ENCODE data around the gene MVP.

MVP gene

DNA sequence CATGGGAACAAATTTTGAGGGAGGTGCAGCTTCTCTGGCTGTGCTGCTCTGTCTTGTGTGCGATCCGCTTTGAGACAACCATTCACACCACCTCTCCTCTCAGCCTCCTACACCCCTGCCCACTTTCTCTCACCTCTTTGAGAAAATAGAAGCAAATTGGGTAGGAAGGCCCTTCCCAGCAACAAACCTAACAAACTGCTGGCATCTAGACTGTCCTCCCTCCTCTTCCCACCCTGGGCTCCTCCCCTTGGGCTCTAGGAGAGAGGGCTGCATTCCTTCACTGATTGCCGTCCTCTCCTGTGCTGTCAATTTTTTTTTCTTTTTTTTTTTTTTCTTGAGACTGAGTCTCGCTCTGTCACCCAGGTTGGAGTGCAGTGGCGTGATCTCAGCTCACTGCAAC is 29.2 kb downstream of the MVP start:
- DNase-seq (ENCODE audit: extremely low spot score), result no peak
- TF ChIP-seq SP1 (IDR thresholded peaks at IDR 0.05), result no peak
- no peak for TF ChIP-seq LEF1 (IDR thresholded peaks at IDR 0.05; ENCODE audit: borderline replicate concordance)
- no peak for TF ChIP-seq L3MBTL2 (conservative IDR thresholded peaks at IDR 0.05)
- no peak for TF ChIP-seq FOXK2 (IDR thresholded peaks at IDR 0.05)
- no peak for TF ChIP-seq ARNT (IDR thresholded peaks at IDR 0.05)
- TF ChIP-seq BHLHE40 (IDR thresholded peaks at IDR 0.05; ENCODE audit: borderline replicate concordance), result no peak
- TF ChIP-seq FOXM1 (IDR thresholded peaks at IDR 0.05; ENCODE audit: borderline replicate concordance), result no peak
- TF ChIP-seq TARDBP (IDR thresholded peaks at IDR 0.05), result no peak
- peak; percentile 71 for TF ChIP-seq ZNF384 (IDR thresholded peaks at IDR 0.05)
- ChIA-PET POLR2A (interaction anchor here (1.4 to 4.9 kb wide), 5 partner anchors 33 to 77 kb away, joined by 5 to 32 read pairs (median 9); partner anchors contain the start of genes KCTD13, KIF22, MAZ and PAGR1), CTCF (interaction anchor here (0.6 to 3.6 kb wide), 11 partner anchors 11 to 719 kb away, joined by 3 to 53 read pairs (median 6); partner anchors contain the start of genes MVP and PAGR1)

DNA sequence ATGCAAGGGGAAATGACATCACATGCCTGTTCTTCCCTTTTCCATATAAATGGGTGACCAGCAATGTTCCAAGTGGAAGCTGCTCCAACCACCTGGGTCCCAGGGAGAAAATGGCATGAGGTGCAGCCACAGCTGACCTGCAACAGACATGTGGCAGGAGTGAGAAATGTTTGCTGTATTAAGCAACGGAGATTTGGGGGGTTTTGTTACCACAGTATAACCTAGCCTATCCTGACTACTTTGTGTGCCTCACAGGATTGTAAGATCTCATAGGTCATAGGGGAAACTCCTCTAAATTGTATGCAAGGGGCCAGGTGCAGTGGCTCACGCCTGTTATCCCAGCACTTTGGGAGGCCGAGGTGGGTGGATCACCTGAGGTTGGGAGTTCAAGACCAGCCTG is 30.7 kb downstream of the MVP start:
- DNase-seq (ENCODE audit: extremely low spot score), result no peak
- POLR2A ChIA-PET, result interaction anchor here (1.2 kb wide), 2 partner anchors 44 to 168 kb away, joined by 3 to 5 read pairs; partner anchors contain the start of gene MAZ
- TF ChIP-seq HDGF (IDR thresholded peaks at IDR 0.05; ENCODE audit: borderline replicate concordance) (no peak), CTBP1 (IDR thresholded peaks at IDR 0.05; ENCODE audit: borderline replicate concordance) (no peak), NFRKB (IDR thresholded peaks at IDR 0.05) (no peak), FOXA1 (IDR thresholded peaks at IDR 0.05) (no peak), ZNF384 (IDR thresholded peaks at IDR 0.05) (no peak), FOXM1 (IDR thresholded peaks at IDR 0.05; ENCODE audit: borderline replicate concordance) (no peak), TARDBP (IDR thresholded peaks at IDR 0.05) (no peak), FOXK2 (IDR thresholded peaks at IDR 0.05) (no peak), ELF4 (IDR thresholded peaks at IDR 0.05) (no peak), ARNT (IDR thresholded peaks at IDR 0.05) (no peak), LEF1 (IDR thresholded peaks at IDR 0.05; ENCODE audit: borderline replicate concordance) (no peak), L3MBTL2 (conservative IDR thresholded peaks at IDR 0.05) (no peak)
- TF ChIP-seq, protein P1, sequence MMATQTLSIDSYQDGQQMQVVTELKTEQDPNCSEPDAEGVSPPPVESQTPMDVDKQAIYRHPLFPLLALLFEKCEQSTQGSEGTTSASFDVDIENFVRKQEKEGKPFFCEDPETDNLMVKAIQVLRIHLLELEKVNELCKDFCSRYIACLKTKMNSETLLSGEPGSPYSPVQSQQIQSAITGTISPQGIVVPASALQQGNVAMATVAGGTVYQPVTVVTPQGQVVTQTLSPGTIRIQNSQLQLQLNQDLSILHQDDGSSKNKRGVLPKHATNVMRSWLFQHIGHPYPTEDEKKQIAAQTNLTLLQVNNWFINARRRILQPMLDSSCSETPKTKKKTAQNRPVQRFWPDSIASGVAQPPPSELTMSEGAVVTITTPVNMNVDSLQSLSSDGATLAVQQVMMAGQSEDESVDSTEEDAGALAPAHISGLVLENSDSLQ (IDR thresholded peaks at IDR 0.05), result no peak
- CTCF ChIA-PET, result interaction anchor here (0.9 kb wide), 1 partner anchor 31 kb away, joined by 4 read pairs; the partner anchor contains the start of gene MVP

DNA sequence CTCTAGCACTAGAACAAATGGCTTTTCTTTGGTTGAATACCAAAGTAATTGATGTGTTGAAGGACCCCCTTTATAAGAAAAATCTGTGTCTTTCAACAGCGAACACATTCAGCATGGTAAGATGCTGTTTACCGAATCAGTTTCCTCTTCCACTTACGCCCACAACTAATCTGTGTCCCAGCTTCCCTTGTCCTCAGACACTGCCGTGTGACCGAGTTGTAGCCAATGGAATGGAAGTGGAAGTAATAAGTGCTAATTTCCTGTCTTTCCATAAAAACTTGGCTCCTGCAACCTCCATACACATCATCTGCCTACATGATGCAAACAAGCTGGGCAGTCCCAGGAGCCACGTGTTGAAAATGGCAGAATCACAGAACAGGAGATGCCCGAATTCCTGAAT is 32.4 kb downstream of the MVP start:
- DNase-seq (ENCODE audit: extremely low spot score), result no peak
- ChIA-PET POLR2A (interaction anchor here (0.5 to 1.1 kb wide), 3 partner anchors 34 to 46 kb away, joined by 3 read pairs; no protein-coding TSS in a partner anchor), CTCF (no interaction called here)
- TF ChIP-seq FOXA1 (IDR thresholded peaks at IDR 0.05), result no peak
- no peak for TF ChIP-seq SP1 (IDR thresholded peaks at IDR 0.05)
- no peak for TF ChIP-seq L3MBTL2 (conservative IDR thresholded peaks at IDR 0.05)
- no peak for TF ChIP-seq SUZ12 (IDR thresholded peaks at IDR 0.05)
- no peak for TF ChIP-seq BHLHE40 (IDR thresholded peaks at IDR 0.05; ENCODE audit: borderline replicate concordance)
- TF ChIP-seq FOXM1 (IDR thresholded peaks at IDR 0.05; ENCODE audit: borderline replicate concordance), result no peak
- no peak for TF ChIP-seq LEF1 (IDR thresholded peaks at IDR 0.05; ENCODE audit: borderline replicate concordance)
- no peak for TF ChIP-seq TARDBP (IDR thresholded peaks at IDR 0.05)
- no peak for TF ChIP-seq CTBP1 (IDR thresholded peaks at IDR 0.05; ENCODE audit: borderline replicate concordance)
- TF ChIP-seq HDGF (IDR thresholded peaks at IDR 0.05; ENCODE audit: borderline replicate concordance), result no peak
- no peak for TF ChIP-seq ARNT (IDR thresholded peaks at IDR 0.05)
- TF ChIP-seq ELF4 (IDR thresholded peaks at IDR 0.05), result no peak
- no peak for TF ChIP-seq NFRKB (IDR thresholded peaks at IDR 0.05)
- no peak for TF ChIP-seq FOXK2 (IDR thresholded peaks at IDR 0.05)
- TF ChIP-seq, protein P1 (IDR thresholded peaks at IDR 0.05), result no peak
- no peak for TF ChIP-seq ZNF384 (IDR thresholded peaks at IDR 0.05)

DNA sequence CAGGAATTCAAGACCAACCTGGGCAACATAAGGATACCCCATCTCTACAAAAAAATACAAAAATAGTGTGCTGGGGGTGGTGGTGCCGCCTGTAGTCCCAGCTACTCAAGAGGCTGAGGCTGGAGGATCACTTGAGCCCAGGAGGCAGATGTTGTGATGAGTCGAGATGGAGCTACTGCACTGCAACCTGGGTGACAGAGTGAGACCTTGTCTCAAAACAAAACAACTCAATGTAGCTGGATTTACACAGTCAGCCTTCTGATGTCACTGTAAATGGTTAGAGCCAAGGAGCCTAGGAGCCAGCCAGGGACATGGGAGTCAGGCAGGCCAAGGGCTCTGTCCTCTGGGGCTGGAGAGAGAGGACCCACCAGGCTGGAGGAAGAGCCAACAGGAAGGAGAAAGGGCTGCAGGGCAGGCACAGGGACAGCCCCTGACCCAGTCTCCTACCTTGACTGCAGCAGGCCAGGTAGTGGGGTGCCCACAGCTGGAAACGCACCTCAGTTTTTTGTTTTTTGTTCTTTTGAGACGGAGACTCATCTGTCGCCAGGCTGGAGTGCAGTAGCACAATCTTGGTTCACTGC is 34.3 kb downstream of the MVP start:
- TF ChIP-seq NFRKB (IDR thresholded peaks at IDR 0.05), result no peak
- no peak for TF ChIP-seq ARNT (IDR thresholded peaks at IDR 0.05)
- no peak for TF ChIP-seq ZNF384 (IDR thresholded peaks at IDR 0.05)
- TF ChIP-seq ELF4 (IDR thresholded peaks at IDR 0.05), result no peak
- no peak for TF ChIP-seq CTBP1 (IDR thresholded peaks at IDR 0.05; ENCODE audit: borderline replicate concordance)
- no peak for TF ChIP-seq L3MBTL2 (conservative IDR thresholded peaks at IDR 0.05)
- TF ChIP-seq FOXA1 (IDR thresholded peaks at IDR 0.05), result no peak
- CTCF ChIA-PET, result interaction anchor here (0.6 kb wide), 1 partner anchor 178 kb away, joined by 3 read pairs; no protein-coding TSS in a partner anchor
- no peak for DNase-seq (ENCODE audit: extremely low spot score)
- POLR2A ChIA-PET, result interaction anchor here (1.2 to 1.9 kb wide), 2 partner anchors 9 to 39 kb away, joined by 4 read pairs; partner anchors contain the start of genes CDIPT and PAGR1

DNA sequence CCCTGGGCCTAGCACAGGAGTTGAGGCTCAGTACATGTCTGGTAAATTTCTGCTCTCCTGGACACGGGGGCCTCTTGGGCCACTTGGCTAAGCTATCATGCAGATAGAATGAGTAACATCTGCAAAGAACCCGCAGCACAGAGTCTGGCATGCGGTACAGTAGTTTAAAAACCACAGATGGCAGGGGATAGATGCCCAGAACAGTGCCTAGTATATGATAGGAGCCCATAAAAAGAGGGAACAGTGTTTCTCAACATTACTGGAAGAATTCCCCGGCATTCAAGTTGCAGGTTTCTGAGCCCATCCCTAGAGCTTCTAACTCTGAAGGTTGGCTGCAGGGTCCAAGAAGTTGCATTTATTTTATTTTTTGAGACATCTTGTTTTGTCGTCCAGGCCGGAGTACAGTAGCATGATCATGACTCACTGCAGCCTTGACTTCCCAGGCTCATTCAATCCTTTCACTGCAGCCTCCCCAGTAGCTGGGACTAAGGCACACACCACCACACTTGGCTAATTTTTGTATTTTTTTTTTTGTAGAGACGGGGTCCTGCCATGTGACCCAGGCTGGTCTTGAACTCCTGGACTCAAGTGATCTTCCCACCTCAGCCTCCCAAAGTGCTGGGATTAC is 37.0 kb downstream of the MVP start:
- CTCF ChIA-PET, result interaction anchor here (2.3 kb wide), 1 partner anchor 9 kb away, joined by 10 read pairs; no protein-coding TSS in a partner anchor
- no peak for DNase-seq (ENCODE audit: extremely low spot score)
- TF ChIP-seq BHLHE40 (IDR thresholded peaks at IDR 0.05; ENCODE audit: borderline replicate concordance) (no peak), L3MBTL2 (conservative IDR thresholded peaks at IDR 0.05) (no peak), ARNT (IDR thresholded peaks at IDR 0.05) (no peak), FOXA1 (IDR thresholded peaks at IDR 0.05) (no peak), FOXK2 (IDR thresholded peaks at IDR 0.05) (no peak), TARDBP (IDR thresholded peaks at IDR 0.05) (no peak), FOXM1 (IDR thresholded peaks at IDR 0.05; ENCODE audit: borderline replicate concordance) (no peak), ELF4 (IDR thresholded peaks at IDR 0.05) (no peak), SUZ12 (IDR thresholded peaks at IDR 0.05) (no peak), CTBP1 (IDR thresholded peaks at IDR 0.05; ENCODE audit: borderline replicate concordance) (no peak)
- TF ChIP-seq, protein P1 (IDR thresholded peaks at IDR 0.05), result no peak
- POLR2A ChIA-PET, result interaction anchor here (2.1 kb wide), 1 partner anchor 40 kb away, joined by 6 read pairs; no protein-coding TSS in a partner anchor

Data from HEK293T (cell line).